GM12875 (cell line): Measurements from ENCODE around the gene IL10RA.
"Not testable (repeated sequence)": the region's sequence is repeated elsewhere in the genome, so short reads cannot be mapped to it uniquely, and the experiment has no call there.

Experiments
- H3K4me3 ChIP-seq: one replicate; pipeline ENCODE4 v1.5.1; 2011; ENCODE audit warnings: low read depth, low read length, control low read depth
- CTCF ChIP-seq: IDR thresholded peaks from 2 replicates; pipeline ENCODE4 v1.5.1; 2011; ENCODE audit warnings: low read depth, mild to moderate bottlenecking, control low read depth, inconsistent platforms, low read length, moderate library complexity, borderline replicate concordance; ENCODE audit not compliant: insufficient read depth

Gene IL10RA

GRCh38 chr11:118004543-118005223, 18.5 kb downstream of the IL10RA start:
- TF ChIP-seq CTCF = no peak
- H3K4me3 ChIP-seq = no peak overlapping the region

- no peak for TF ChIP-seq CTCF
- no peak overlapping the region for H3K4me3 ChIP-seq
These were observed 19.3 kb downstream of the IL10RA start for GRCh38 chr11:118005224-118006152.

DNA sequence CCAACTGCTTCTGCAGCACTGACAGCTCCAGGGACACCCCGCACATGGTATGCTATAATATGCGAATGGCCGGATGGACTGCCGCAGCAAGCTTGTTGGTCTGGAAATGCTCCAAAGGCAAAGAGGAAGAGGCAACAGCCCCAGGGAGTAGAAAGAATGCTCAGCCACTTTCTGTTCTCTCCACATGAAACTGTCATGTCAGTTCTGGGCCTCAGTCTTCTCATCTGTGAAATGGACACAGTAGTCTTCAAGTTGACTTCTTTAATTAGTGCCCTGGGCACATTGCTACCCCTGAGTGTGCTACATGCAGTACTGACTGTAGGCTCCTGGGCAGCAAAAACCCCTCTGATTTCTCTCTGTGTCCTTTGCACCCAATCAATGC, 19.9 kb downstream of the IL10RA start:
- H3K4me3 ChIP-seq = no peak overlapping the region
- no peak for TF ChIP-seq CTCF

- TF ChIP-seq CTCF = no peak
- no peak overlapping the region for H3K4me3 ChIP-seq
These were observed 20.8 kb downstream of the IL10RA start for GRCh38 chr11:118007040-118007439.

DNA sequence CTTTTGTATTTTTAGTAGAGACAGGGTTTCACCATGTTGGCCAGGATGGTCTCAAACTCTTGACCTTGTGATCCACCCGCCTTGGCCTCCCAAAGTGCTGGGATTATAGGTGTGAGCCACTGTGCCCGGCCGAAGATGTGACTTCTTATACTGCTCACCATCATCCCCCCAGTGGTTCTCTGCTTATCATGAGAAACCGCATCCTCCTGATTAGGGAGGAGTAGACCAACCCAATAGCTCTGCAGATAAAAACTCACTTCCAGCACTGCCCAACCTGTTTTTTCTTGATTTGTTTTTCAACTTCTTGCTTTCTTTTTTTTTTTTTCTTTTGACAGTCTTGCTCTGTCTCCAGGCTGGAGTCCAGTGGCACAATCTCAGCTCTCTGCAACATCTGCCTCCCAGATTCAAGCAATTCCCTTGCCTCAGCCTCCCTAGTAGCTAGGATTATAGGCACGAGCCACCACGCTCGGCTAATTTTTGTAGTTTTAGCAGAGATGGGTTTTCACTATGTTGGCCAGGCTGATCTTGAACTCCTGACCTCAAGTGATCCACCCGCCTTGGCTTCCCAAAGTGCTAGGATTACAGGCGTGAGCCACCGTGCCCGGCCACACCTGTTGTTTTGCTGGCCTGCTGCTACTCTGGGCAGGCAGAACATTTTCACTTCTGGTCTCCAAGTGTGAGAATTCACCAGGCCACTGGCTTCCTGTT, 21.5 kb downstream of the IL10RA start:
- not testable (repeated sequence) for H3K4me3 ChIP-seq

GRCh38 chr11:118008271-118008911, 22.2 kb downstream of the IL10RA start:
- no peak overlapping the region for H3K4me3 ChIP-seq
- no peak for TF ChIP-seq CTCF
